HEK293T (cell line): ENCODE measurements around the gene ZNF683.

ENCODE experiments used
- ARNT ChIP-seq: fragments of 450-650 bp; IDR thresholded peaks from 2 replicates; pipeline ENCODE4 v1.6.1; 2017; ENCODE audit warnings: mild to moderate bottlenecking
- BHLHE40 ChIP-seq: fragments of 450-650 bp; IDR thresholded peaks from 2 replicates; pipeline ENCODE4 v1.6.1; 2016; ENCODE audit warnings: mild to moderate bottlenecking, moderate library complexity, borderline replicate concordance
- FOXK2 ChIP-seq: fragments of 450-650 bp; IDR thresholded peaks from 2 replicates; pipeline ENCODE4 v1.6.1; 2016; ENCODE audit warnings: mild to moderate bottlenecking
- HDGF ChIP-seq: fragments of 450-650 bp; IDR thresholded peaks from 2 replicates; pipeline ENCODE4 v1.6.1; 2017; ENCODE audit warnings: antibody characterized with exemption, borderline replicate concordance
- L3MBTL2 ChIP-seq: fragments of 450-650 bp; conservative IDR thresholded peaks from 2 replicates; pipeline ENCODE4 v1.6.1; 2016; ENCODE audit warnings: mild to moderate bottlenecking
- SUZ12 ChIP-seq: fragments of 450-650 bp; IDR thresholded peaks from 2 replicates; pipeline ENCODE4 v1.6.1; 2016; ENCODE audit warnings: mild to moderate bottlenecking

GRCh38 chr1:26376050-26376449 lies 3.5 kb upstream of the ZNF683 start:
- no peak for TF ChIP-seq HDGF
- TF ChIP-seq ARNT = no peak
- no peak for TF ChIP-seq FOXK2
- TF ChIP-seq L3MBTL2 = no peak
- no peak for TF ChIP-seq BHLHE40
- TF ChIP-seq SUZ12 = no peak
